Ascending aorta (tissue), 2 donors: ENCODE data around the gene MCM9. TPM values are rescaled to one million over a fixed set of nuclear protein-coding genes. Genes with fewer than 3 reads are reported as not detected.

Experiments used
- DNase-seq, 2 donors: peaks; one replicate each; pipeline ENCODE4 v3.0.0-alpha.2; 2019; ENCODE audit warnings: low spot score in 2 of 2
- H3K27ac ChIP-seq, 2 donors: fragments of 200-600 bp; sonication (generic); one replicate each; pipeline ENCODE4 v1.5.1; 2016 to 2017; ENCODE audit warnings: mild to moderate bottlenecking in 1 of 2
- H3K27me3 ChIP-seq: fragments of 200-600 bp; sonication (generic); one replicate; pipeline ENCODE4 v1.5.1; 2017
- H3K36me3 ChIP-seq, 2 donors: fragments of 200-600 bp; sonication (generic); one replicate each; pipeline ENCODE4 v1.5.1; 2016
- H3K4me1 ChIP-seq, 2 donors: fragments of 200-600 bp; sonication (generic); one replicate each; pipeline ENCODE4 v1.5.1; 2016 to 2017; ENCODE audit warnings: mild to moderate bottlenecking in 1 of 2
- H3K4me3 ChIP-seq, 2 donors: fragments of 200-600 bp; sonication (generic); one replicate each; pipeline ENCODE4 v1.5.1; 2016 to 2017; ENCODE audit warnings: mild to moderate bottlenecking in 1 of 2
- H3K9me3 ChIP-seq, 2 donors: fragments of 200-600 bp; sonication (generic); one replicate each; pipeline ENCODE4 v1.5.1; 2016
- CTCF ChIP-seq, 3 experiments: fragments of 200-600 bp in 2 of 3; fragments of 450-650 bp in 1 of 3; sonication (generic) in 2 of 3; IDR thresholded peaks; one replicate each; pipeline ENCODE4 v1.5.1; 2016 to 2019; ENCODE audit warnings: antibody characterized with exemption in 3 of 3, mild to moderate bottlenecking in 1 of 3, moderate library complexity in 1 of 3
- intact Hi-C: fragments of 100-400 bp; cut with DNase I; formaldehyde crosslinking; loops from one replicate; pipeline ENCODE4 v1.15.1; 2023
- total RNA-seq: library from RNA; depleted of rRNA; stranded (reverse); fragments of >200 nt; gene quantifications from one replicate; pipeline ENCODE4 v1.1.0, GENCODE V29; 2016

MCM9 gene
- total RNA-seq, 1 donor from 2014 or later: 5.5 TPM

GRCh38 chr6:118844915-118845314, 90.0 kb downstream of the MCM9 start:
- Histone ChIP-seq H3K4me1 (no peaks in the 10 kb centered on the region), H3K27me3 (no peaks in the 10 kb centered on the region), H3K36me3 (no peaks in the 10 kb centered on the region), H3K27ac (no peak overlapping the region), H3K4me3 (no peak overlapping the region), H3K9me3 (no peaks in the 10 kb centered on the region)
- DNase-seq: no peak
- TF ChIP-seq CTCF (IDR thresholded peaks at IDR 0.05): no peak
- intact Hi-C loops: no loop called here

DNA sequence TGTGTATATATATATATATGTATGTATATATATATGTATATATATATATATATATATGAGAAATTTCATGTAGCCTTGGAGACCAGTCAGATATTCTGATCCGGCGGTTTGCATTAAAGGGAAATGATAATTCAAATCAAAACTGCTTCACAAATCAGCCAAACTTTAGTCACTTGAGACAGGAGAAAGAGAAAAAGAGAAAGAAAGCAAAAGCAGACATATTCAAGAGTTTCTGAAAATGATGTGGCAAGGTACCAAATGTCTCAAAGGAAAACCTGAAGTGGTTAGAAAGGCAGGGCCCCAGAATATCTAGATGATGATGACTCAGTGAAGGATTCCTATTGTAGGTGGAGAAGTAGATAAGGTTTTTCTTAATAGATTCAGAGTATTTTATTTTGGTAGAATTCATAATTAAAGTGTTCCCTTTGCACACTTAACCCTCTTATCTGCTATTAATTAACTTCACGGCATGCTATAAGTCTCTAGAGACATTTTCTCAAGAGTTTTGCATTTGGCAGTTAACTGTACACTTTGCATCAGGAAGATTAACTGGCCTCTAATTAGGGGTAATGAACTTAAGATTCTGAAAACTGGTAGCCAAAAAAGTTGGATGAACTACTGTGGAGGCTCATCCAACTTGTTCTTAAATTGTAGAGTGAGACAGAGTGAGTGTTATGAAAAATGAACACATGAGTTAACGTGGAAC, 91.1 kb downstream of the MCM9 start:
- Histone ChIP-seq H3K27me3 (no peaks in the 10 kb centered on the region), H3K36me3 (peaks cover 0 to 3% of the 10 kb centered on the region in 2 donors), H3K4me3 (no peak overlapping the region), H3K27ac (no peak overlapping the region), H3K9me3 (no peaks in the 10 kb centered on the region), H3K4me1 (no peaks in the 10 kb centered on the region)
- no peak for TF ChIP-seq CTCF (IDR thresholded peaks at IDR 0.05)
- intact Hi-C loops: no loop called here
- no peak for DNase-seq

DNA sequence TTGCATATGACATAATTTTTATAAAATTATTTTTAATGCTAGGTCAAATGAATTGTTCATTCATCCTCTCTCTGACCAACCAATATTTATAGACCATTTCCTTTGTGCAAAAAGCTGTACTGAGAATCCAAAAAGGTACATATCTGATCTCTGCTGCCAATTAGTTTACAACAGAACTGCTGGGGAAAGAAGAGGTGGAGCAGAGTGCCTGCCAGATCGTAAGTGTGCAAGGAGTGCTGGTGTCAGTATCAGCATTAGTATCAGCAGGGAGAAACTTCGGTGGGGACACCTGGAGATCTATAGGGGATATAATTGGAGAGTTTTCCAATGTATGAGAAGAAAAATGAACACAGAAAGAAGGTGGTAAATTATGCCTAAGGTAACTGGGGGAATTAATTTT, 104.3 kb downstream of the MCM9 start:
- H3K9me3 ChIP-seq: peaks cover 0 to 19% of the 10 kb centered on the region in 2 donors
- H3K4me1 ChIP-seq: no peaks in the 10 kb centered on the region
- H3K27ac ChIP-seq: no peak overlapping the region
- intact Hi-C loops: no loop called here
- H3K4me3 ChIP-seq: no peak overlapping the region
- no peaks in the 10 kb centered on the region for H3K27me3 ChIP-seq
- H3K36me3 ChIP-seq: peaks cover 25 to 31% of the 10 kb centered on the region in 2 donors
- no peak for TF ChIP-seq CTCF (IDR thresholded peaks at IDR 0.05)
- no peak for DNase-seq

GRCh38 chr6:118829817-118830478, 105.0 kb downstream of the MCM9 start:
- Histone ChIP-seq H3K9me3 (peaks cover 0 to 12% of the 10 kb centered on the region in 2 donors), H3K4me1 (no peaks in the 10 kb centered on the region), H3K36me3 (peaks cover 31 to 38% of the 10 kb centered on the region in 2 donors), H3K27ac (no peak overlapping the region), H3K4me3 (no peak overlapping the region), H3K27me3 (no peaks in the 10 kb centered on the region)
- intact Hi-C loops: no loop called here
- TF ChIP-seq CTCF (IDR thresholded peaks at IDR 0.05): no peak
- DNase-seq: no peak

GRCh38 chr6:118826096-118826495, 108.9 kb downstream of the MCM9 start:
- H3K4me1 ChIP-seq: no peaks in the 10 kb centered on the region
- DNase-seq: no peak
- TF ChIP-seq CTCF (IDR thresholded peaks at IDR 0.05): no peak
- H3K4me3 ChIP-seq: no peak overlapping the region
- no peaks in the 10 kb centered on the region for H3K27me3 ChIP-seq
- intact Hi-C loops: no loop called here
- peaks cover 41 to 60% of the 10 kb centered on the region in 2 donors for H3K36me3 ChIP-seq
- no peaks in the 10 kb centered on the region for H3K9me3 ChIP-seq
- no peak overlapping the region for H3K27ac ChIP-seq
